ENCODE measurements around the gene MICB.
"Not testable (repeated sequence)": the region's sequence is repeated elsewhere in the genome, so short reads cannot be mapped to it uniquely, and the experiment has no call there.

Gene MICB

GRCh38 chr6:31497531-31498476 is at the start of gene MICB:
TSS of gene MICB (plus strand) at chr6:31498145. CDS start at chr6:31498194, 49 bp downstream.
- DNase-seq = peak in 34 of 56 donors; percentile 2 to 72 (median 39)

GRCh38 chr6:31450751-31451150 is 47.2 kb upstream of the MICB start:
- DNase-seq = no peak

DNA sequence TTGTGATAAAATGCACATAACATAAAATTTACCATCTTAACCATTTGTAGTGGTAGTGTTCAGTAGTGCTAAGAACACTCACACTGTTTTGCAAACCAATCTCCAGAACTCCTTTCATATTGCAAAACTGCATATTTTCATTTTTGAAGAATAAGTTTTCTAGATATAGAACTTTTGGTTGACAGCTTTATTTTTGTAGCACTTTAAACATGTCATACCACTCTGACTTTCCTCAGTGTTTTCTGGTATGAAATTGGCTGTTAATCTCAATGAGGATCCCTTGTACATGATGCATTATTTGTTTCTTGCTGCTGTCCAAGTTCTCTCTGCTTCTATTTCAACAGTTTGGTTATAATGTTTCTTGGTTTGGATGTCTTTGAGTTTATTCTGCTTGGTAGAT is 45.1 kb upstream of the MICB start:
- DNase-seq = no peak

- DNase-seq = no peak
These were observed 44.7 kb upstream of the MICB start for GRCh38 chr6:31453259-31453658.

DNA sequence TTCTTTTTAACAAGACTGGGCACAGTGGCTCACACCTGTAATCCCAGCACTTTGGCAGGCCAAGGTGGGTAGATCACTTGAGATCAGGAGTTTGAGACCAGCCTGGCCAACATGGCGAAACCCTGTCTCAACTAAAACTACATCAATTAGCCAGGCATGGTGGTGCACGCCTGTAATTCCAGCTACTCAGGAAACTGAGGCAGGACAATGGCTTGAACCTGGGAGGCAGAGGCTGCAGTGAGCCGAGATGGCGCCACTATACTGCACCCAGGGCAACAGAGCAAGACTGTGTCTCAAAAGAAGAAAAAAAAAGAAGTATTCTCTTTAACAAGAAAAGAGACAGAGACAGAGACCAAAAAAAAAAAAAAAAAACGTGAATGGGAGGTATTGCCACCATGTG is 38.1 kb upstream of the MICB start:
- not testable (repeated sequence) for DNase-seq

- no peak for DNase-seq
These were observed 37.5 kb upstream of the MICB start for GRCh38 chr6:31460361-31461025.

DNA sequence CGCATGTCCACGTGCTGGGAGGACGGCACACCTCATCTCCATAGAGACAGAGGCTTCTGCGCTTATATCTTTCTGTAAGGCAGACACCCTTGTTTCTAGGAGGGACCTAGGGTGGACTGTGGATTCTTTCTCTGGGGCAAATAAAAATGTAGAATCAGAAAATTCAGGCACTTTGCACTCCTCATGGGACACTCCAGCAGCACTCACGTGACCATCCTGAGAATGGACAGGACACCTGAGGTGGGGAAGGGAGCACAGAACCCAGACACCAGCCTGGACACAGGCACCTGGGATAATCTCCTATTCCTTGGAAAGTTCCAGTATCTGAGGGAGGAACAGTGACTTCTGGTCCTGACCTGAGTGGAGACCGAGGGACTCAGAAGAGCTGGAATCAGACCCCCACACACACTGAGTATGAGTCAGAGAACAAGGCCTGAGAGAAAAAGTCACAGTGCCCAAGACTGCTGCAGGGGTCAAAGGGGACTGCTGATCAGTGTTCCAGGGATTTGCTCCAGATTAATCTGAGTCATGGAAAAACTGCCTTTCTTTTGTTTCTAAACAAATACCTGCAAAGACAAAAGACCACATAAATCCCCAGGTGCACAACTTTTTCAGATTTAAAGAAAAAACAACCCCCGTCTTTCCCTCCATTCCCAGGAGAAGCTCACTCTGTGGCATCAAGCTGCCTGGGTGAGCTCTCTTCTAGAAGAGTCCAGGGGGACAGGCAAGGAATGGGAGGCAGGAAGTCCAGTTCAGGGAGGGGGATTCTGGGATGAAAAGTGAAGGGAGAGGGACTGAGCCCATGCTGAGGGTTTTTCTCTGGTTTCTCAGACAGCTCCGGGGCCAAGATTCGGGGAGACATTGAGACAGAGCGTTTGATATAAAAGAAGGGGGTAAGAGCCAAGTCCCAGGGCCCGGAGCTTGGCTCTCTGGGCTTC is 35.6 kb upstream of the MICB start:
- DNase-seq = no peak

GRCh38 chr6:31462964-31463870 is 34.7 kb upstream of the MICB start:
- DNase-seq = peak in 53 of 56 donors; percentile 7 to 87 (median 54)

- peak in 1 of 56 donors; percentile 4 for DNase-seq
These were observed 33.4 kb upstream of the MICB start for GRCh38 chr6:31464252-31465184.

- DNase-seq = no peak
These were observed 32.8 kb upstream of the MICB start for GRCh38 chr6:31465185-31465536.

DNA sequence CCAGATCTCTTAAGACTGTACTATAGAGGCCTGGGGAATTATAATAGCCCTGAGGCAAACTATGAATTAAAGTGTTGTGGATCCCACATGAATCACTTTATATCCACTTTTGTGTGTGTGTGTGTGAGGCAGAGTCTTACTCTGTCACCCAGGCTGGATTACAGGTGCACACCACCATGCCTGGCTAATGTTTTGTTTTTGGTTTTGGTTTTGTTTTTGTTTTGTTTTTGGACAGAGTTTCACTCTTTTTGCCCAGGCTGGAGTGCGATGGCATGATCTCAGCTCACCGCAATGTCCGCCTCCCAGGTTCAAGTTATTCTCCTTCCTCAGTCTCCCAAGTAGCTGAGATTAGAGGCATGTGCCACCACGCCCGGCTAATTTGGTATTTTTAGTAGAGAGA is 32.2 kb upstream of the MICB start:
- DNase-seq = no peak

DNA sequence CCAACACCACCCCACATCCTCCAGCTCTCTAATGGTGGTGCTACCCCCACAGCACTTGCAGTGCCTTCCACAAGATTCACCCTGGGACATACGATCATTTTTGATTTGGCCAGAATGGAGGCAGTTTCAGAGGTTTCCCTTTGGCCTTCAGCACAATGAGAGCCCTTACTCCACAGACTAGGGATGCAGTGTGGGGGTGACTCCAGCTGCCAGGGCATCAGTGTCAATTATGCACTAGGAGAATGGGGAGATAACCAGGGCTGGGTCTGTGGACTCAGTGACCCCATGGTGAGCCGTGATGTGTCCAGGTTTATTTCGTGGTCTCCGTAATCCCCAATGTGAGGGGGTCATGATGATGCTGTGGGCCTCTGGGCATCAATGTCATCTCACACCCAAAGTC is 31.5 kb upstream of the MICB start:
- DNase-seq = no peak

- DNase-seq = no peak
These were observed 30.8 kb upstream of the MICB start for GRCh38 chr6:31467151-31467550.

DNA sequence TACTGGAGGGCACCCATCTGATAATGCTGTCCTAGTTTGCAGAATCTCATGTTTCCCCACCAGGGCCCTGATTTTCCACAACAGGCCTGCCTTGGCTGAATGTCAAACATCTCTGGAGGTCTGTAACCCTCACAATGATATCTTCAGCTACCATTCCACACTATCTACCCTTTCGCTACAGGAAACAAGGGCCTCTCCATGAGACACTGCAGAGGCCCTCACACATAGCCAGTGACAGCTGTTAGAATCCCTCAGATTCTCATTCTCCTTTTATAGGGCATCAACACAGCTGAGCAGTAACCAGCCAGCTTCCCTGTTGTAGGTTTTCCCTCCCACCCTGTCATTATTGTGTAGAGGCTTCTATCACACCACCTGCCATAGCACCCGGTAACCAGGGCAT is 29.6 kb upstream of the MICB start:
- no peak for DNase-seq

DNA sequence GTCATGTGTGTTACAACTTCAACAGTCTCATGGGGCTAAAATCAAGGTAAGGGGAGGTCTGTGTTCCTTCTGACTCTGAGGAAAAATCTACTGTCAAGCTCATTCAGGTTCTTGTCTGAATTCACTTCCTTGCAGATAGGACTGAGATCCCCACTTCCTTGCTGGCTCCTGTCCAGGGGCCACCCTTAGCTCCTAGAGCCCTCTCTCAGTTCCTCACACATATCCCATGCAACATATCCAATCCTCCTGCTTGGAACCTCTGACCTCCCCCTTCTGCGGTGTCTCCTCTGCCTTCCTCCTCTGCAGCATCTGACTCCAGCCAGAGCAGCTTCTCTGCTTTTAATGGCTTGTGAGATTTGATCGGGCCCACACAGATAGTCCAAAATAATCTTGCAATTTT is 27.1 kb upstream of the MICB start:
- DNase-seq = no peak

GRCh38 chr6:31471711-31472110 is 26.2 kb upstream of the MICB start:
- no peak for DNase-seq

- no peak for DNase-seq
These were observed 25.7 kb upstream of the MICB start for GRCh38 chr6:31472259-31472658.

DNA sequence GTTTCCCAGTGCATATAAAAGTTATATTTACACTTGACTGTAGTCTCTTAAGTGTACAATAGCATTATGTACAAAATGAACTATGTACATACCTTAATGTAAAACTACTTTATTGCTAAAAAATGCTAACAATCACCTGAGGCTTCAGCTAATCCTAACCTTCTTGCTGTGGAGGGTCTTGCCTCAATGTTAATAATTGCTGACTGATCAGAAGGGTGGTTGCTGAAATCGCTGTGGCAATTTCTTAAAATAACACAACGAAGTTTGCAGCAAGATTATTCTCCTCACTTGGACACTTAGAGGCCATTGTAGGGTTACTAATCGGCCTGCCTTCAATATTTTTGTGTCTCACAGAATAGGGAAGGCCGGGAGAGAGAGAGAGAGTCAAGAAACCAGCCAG is 24.7 kb upstream of the MICB start:
- DNase-seq = no peak

Measured in amygdala (tissue), 56 donors.